Spinal cord (tissue), 10 donors: ENCODE measurements around the gene RUNX1. TPM values are rescaled to one million over a fixed set of nuclear protein-coding genes. Genes with fewer than 3 reads are reported as not detected.

Experiments used
- DNase-seq, 6 donors: peaks; one replicate each; pipeline versions ENCODE4 v3.0.0 to v3.0.0-alpha.2; 2013 to 2015; ENCODE audit warnings: low spot score in 6 of 6, low read depth in 4 of 6
- H3K27ac ChIP-seq: one replicate; pipeline ENCODE4 v1.5.1; 2013; ENCODE audit warnings: low read depth, low read length, control low read depth
- H3K27me3 ChIP-seq: one replicate; pipeline ENCODE4 v1.6.1; 2013; ENCODE audit warnings: low read length; ENCODE audit not compliant: control insufficient read depth, insufficient read depth
- H3K36me3 ChIP-seq: one replicate; pipeline ENCODE4 v1.6.1; 2013; ENCODE audit warnings: low read length; ENCODE audit not compliant: control insufficient read depth, insufficient read depth
- H3K4me1 ChIP-seq: one replicate; pipeline ENCODE4 v1.6.1; 2013; ENCODE audit warnings: low read length; ENCODE audit not compliant: control insufficient read depth, insufficient read depth
- H3K4me3 ChIP-seq: one replicate; pipeline ENCODE4 v1.5.1; 2013; ENCODE audit warnings: low read depth, low read length, control low read depth
- H3K9me3 ChIP-seq: one replicate; pipeline ENCODE4 v1.6.1; 2013; ENCODE audit warnings: low read length; ENCODE audit not compliant: control insufficient read depth, insufficient read depth
- WGBS: methylation state at CpG from one replicate; pipeline ENCODE4 v1.1.5; 2013; ENCODE audit warnings: missing lambda C conversion rate; ENCODE audit not compliant: insufficient coverage; 5-methylcytosine and 5-hydroxymethylcytosine counted together
- polyA plus RNA-seq, 2 donors: library from polyadenylated mRNA; unstranded; fragments of 120-200 nt; gene quantifications; one replicate each; pipeline ENCODE4 v1.2.1, GENCODE V29; 2013; ENCODE audit not compliant: insufficient read length in 2 of 2
- total RNA-seq, 2 donors: library from RNA; depleted of rRNA in 1 of 2; stranded (reverse); fragments of 120-200 nt in 1 of 2; fragments of >200 nt in 1 of 2; gene quantifications; one replicate each; pipeline versions ENCODE4 v1.2.3 to v1.2.4, GENCODE V29; 2013 to 2014
- donor health status: healthy.

RUNX1 gene
- total and polyA plus RNA-seq, 4 donors, result 2.1 to 7.1 (median 3.2) TPM

DNA sequence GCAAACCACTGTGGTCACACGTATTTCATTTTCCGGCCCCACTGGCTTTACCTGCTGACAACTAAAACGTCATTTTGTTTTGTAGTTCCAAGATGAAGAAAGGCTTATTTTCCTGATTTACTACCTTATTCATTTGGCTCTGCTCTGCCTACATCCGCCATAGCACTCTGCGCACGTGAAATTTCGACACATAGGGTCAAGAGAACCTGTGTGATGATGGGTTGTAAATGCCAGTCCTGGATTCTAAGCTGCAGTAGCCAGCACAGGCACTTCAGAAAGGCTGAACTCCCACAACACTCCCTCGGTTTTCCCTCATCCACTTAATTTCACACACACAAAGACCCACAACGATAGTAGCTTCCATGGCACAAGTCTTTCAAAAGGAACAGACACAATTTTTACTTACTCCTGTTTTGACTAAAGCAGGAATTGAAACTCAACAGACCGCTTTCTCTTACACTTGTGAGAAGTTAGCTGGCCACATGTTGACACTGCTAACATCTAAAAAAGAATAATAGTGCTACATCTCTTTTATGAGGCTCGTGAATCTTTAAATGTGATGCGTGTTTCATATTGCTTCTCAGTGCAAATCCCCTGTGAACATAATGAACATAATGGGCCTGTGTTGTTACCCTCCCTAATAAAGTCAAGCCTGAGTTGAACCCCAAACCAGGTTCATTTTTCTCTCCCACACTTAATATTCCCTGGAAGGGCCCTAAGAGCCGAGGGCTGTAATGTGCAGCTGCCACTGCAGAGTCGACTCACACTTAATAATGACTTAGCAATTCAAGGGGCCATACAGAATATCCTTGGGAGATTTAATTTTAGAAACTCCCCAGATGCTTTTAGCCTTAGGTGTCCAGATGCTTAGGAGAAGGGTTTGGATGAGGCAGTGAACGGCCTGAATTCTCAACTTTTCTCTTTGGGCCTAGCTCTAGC is 1.5 kb upstream of the RUNX1 start:
- no peak overlapping the region for H3K4me3 ChIP-seq
- no peaks in the 10 kb centered on the region for H3K9me3 ChIP-seq
- H3K27me3 ChIP-seq, result no peaks in the 10 kb centered on the region
- no peak for DNase-seq
- no peak overlapping the region for H3K27ac ChIP-seq
- 78% methylated on average over 7 of the region's 15 CpGs for WGBS
- H3K4me1 ChIP-seq, result peaks cover 27% of the 10 kb centered on the region
- H3K36me3 ChIP-seq, result no peaks in the 10 kb centered on the region

DNA sequence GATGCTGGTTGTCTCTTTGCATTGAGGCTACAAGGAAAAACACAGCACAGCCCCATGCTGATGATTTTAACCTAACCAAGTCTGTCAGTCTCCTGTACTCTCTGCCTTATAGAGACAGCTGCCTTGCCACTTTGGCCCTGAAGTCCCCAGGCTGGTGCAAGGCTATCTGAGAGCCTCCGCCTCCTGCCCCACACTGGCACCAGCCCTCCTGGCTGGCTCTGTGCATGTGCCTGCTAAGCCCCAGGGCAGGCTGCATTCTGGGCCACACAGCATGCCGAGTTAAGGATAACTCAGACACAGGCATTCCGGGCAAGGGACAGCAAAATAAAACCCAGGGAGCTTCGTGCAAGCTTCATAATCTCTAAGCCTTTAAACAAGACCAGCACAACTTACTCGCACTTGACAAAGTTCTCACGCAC is 910 bp downstream of the RUNX1 start:
- no peaks in the 10 kb centered on the region for H3K27me3 ChIP-seq
- WGBS, result 59% methylated on average over 4 of the region's 6 CpGs
- H3K4me1 ChIP-seq, result peaks cover 21% of the 10 kb centered on the region
- no peak overlapping the region for H3K27ac ChIP-seq
- no peaks in the 10 kb centered on the region for H3K9me3 ChIP-seq
- H3K4me3 ChIP-seq, result no peak overlapping the region
- H3K36me3 ChIP-seq, result no peaks in the 10 kb centered on the region
- DNase-seq, result no peak

- Histone ChIP-seq H3K4me3 (no peak overlapping the region), H3K36me3 (no peaks in the 10 kb centered on the region), H3K9me3 (no peaks in the 10 kb centered on the region), H3K4me1 (peaks cover 19% of the 10 kb centered on the region), H3K27ac (no peak overlapping the region), H3K27me3 (no peaks in the 10 kb centered on the region)
- 68% methylated on average over 7 of the region's 8 CpGs for WGBS
- no peak for DNase-seq
Measured at GRCh38 chr21:35046880-35047229, 2.2 kb downstream of the RUNX1 start.

- 52% methylated on average over 6 of the region's 6 CpGs for WGBS
- DNase-seq, result no peak
- H3K27ac ChIP-seq, result no peak overlapping the region
- peaks cover 19% of the 10 kb centered on the region for H3K4me1 ChIP-seq
- no peak overlapping the region for H3K4me3 ChIP-seq
- no peaks in the 10 kb centered on the region for H3K27me3 ChIP-seq
- no peaks in the 10 kb centered on the region for H3K9me3 ChIP-seq
- H3K36me3 ChIP-seq, result no peaks in the 10 kb centered on the region
Measured at GRCh38 chr21:35046263-35046624, 2.9 kb downstream of the RUNX1 start.

DNA sequence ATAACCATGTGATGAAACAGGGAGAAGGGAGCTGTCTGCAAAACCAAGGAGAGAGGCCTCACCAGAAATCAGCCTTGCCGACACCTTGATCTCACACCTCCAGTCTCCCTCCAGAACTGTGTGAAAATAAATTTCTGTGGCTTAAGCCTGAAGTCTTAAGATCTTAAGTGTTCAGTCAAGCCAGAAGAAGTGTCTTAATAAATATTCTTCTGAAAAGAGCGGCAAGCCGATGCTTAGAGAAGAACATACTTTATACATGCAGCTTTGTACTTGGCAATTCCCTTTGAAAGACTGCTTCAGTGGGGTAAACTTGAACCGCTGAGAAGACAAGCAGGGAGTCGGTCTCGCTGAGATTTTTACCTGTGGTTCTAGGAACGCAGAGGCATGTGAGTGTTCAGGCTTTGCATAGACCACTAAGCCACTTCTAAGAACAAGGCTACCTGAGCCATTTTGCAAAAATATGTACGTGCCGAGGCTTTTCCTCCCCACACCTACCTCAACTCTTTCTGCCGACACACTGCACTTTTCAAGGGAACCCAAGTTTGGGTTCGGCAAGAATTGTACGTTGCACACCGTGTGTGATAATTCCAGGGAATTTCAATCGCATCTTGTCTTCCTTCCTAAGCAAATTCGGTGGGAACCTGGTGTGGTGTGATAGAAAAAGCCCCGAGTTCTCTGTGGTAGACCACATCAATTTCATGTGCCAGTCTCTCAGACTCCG is 3.4 kb downstream of the RUNX1 start:
- H3K4me1 ChIP-seq, result peaks cover 19% of the 10 kb centered on the region
- H3K27ac ChIP-seq, result no peak overlapping the region
- H3K36me3 ChIP-seq, result no peaks in the 10 kb centered on the region
- DNase-seq, result no peak
- no peaks in the 10 kb centered on the region for H3K27me3 ChIP-seq
- no peak overlapping the region for H3K4me3 ChIP-seq
- no peaks in the 10 kb centered on the region for H3K9me3 ChIP-seq
- WGBS, result 86% methylated on average over 11 of the region's 17 CpGs

GRCh38 chr21:35044770-35045541 is 4.1 kb downstream of the RUNX1 start:
- Histone ChIP-seq H3K36me3 (no peaks in the 10 kb centered on the region), H3K27me3 (no peaks in the 10 kb centered on the region), H3K9me3 (no peaks in the 10 kb centered on the region), H3K27ac (no peak overlapping the region), H3K4me1 (peaks cover 19% of the 10 kb centered on the region), H3K4me3 (no peak overlapping the region)
- 79% methylated on average over 4 of the region's 8 CpGs for WGBS
- DNase-seq, result no peak

DNA sequence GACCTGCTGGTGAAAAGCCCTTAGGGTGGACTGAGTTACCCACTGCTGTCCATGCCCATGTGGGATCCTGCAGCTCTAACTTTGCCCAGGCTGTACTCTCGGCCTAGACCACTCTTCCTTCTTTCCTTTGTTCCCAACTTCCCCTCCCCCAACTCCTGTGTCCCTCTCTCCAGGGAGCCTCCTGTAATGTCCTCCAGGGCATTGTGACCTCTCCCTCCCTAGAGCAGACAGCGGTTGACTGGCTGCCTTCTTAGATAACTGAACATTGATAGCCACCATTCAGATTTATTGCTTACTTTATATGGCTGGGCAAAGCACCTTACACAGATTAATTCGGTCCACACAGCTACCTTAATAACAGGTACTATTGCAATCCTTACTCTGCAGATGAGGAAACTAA is 5.0 kb downstream of the RUNX1 start:
- H3K36me3 ChIP-seq, result no peaks in the 10 kb centered on the region
- no peak for DNase-seq
- no peak overlapping the region for H3K27ac ChIP-seq
- peaks cover 19% of the 10 kb centered on the region for H3K4me1 ChIP-seq
- H3K4me3 ChIP-seq, result no peak overlapping the region
- H3K27me3 ChIP-seq, result no peaks in the 10 kb centered on the region
- H3K9me3 ChIP-seq, result no peaks in the 10 kb centered on the region
- 65% methylated on average over 2 of the region's 3 CpGs for WGBS

GRCh38 chr21:35043549-35043948 is 5.6 kb downstream of the RUNX1 start:
- Histone ChIP-seq H3K9me3 (no peaks in the 10 kb centered on the region), H3K4me1 (peaks cover 18% of the 10 kb centered on the region), H3K4me3 (no peak overlapping the region), H3K27ac (no peak overlapping the region), H3K36me3 (no peaks in the 10 kb centered on the region), H3K27me3 (no peaks in the 10 kb centered on the region)
- no peak for DNase-seq

GRCh38 chr21:35042836-35043235 is 6.3 kb downstream of the RUNX1 start:
- no peak for DNase-seq
- 100% methylated on average over 2 of the region's 6 CpGs for WGBS
- H3K27me3 ChIP-seq, result no peaks in the 10 kb centered on the region
- H3K9me3 ChIP-seq, result no peaks in the 10 kb centered on the region
- H3K4me3 ChIP-seq, result no peak overlapping the region
- no peak overlapping the region for H3K27ac ChIP-seq
- peaks cover 12% of the 10 kb centered on the region for H3K4me1 ChIP-seq
- H3K36me3 ChIP-seq, result no peaks in the 10 kb centered on the region
